NB4 (cell line): ENCODE data around the gene RBBP5.

ENCODE experiments used
- CTCF ChIP-seq: IDR thresholded peaks from one replicate; pipeline ENCODE4 v1.5.1; 2012; ENCODE audit warnings: low read depth, low read length
- MAX ChIP-seq: IDR thresholded peaks from 2 replicates; pipeline ENCODE4 v1.6.1; 2011; ENCODE audit warnings: low read depth, low read length
- POLR2A ChIP-seq: IDR thresholded peaks from 2 replicates; pipeline ENCODE4 v1.6.1; 2011; ENCODE audit warnings: mild to moderate bottlenecking; ENCODE audit not compliant: insufficient read length; ENCODE audit errors: extremely low read depth

GRCh38 chr1:205054013-205054412 is 67.8 kb downstream of the RBBP5 start:
- TF ChIP-seq POLR2A (no peak), CTCF (no peak), MAX (no peak)
